H1 (cell line): Measurements from ENCODE around the gene PWP1. TPM values are rescaled to one million over a fixed set of nuclear protein-coding genes. Genes with fewer than 3 reads are reported as not detected.

ENCODE experiments used
- FOSL1 ChIP-seq: IDR thresholded peaks from 2 replicates; pipeline ENCODE4 v1.6.1; 2011; ENCODE audit warnings: mild to moderate bottlenecking, low read depth, low read length, moderate library complexity; ENCODE audit not compliant: insufficient read depth
- KDM5A ChIP-seq: fragments of 200-600 bp; IDR thresholded peaks from 2 replicates; pipeline ENCODE4 v1.7.1; 2012; ENCODE audit warnings: mild to moderate bottlenecking, low read length, inconsistent platforms, mixed read lengths
- MAFK ChIP-seq: IDR thresholded peaks from 2 replicates; pipeline ENCODE4 v1.6.1; 2012; ENCODE audit warnings: low read depth, mild to moderate bottlenecking, improper control_type of control experiment, low read length
- NRF1 ChIP-seq: IDR thresholded peaks from 2 replicates; pipeline ENCODE4 v1.6.1; 2011; ENCODE audit warnings: mild to moderate bottlenecking, low read depth, low read length, improper control_type of control experiment
- polyA plus RNA-seq, 7 experiments: library from polyadenylated mRNA; depleted of rRNA in 3 of 7; stranded (reverse) in 5 of 7; unstranded in 2 of 7; fragments of >200 nt in 5 of 7; fragments of 200-250 nt in 2 of 7; gene quantifications; 1 replicate in 5 of 7; 2 replicates in 1 of 7; 4 replicates in 1 of 7; pipeline versions ENCODE4 v1.2.1 to v1.2.3, GENCODE V29; 2011 to 2013; ENCODE audit warnings: missing spikeins in 2 of 7, mixed read lengths in 2 of 7
- total RNA-seq: library from RNA; stranded (reverse); fragmentation: NEBNext Ultra II Directional; extraction: Animal tissue kit (Norgen Biotek cat#: 25700); gene quantifications from 2 replicates; pipeline ENCODE4 v1.2.1, GENCODE V29; 2021

The PWP1 gene
- total and polyA plus RNA-seq, 2 of the 8 experiments (the other 6 are each of a cell fraction or from before 2014, with no cell fraction given): 57.8 to 78.5 TPM

- TF ChIP-seq KDM5A (no peak), NRF1 (no peak), MAFK (no peak), FOSL1 (no peak)
Measured at GRCh38 chr12:107735763-107736162, 50.2 kb downstream of the PWP1 start (continued).
